Tibial nerve (tissue), 4 donors: ENCODE results near the gene ZCCHC2. TPM values are rescaled to one million over a fixed set of nuclear protein-coding genes. Genes with fewer than 3 reads are reported as not detected.

Source experiments
- DNase-seq, 2 donors: peaks; one replicate each; pipeline ENCODE4 v3.0.0-alpha.2; 2019; ENCODE audit warnings: low spot score in 2 of 2
- H3K27ac ChIP-seq, 4 donors: fragments of 200-600 bp; sonication (generic) in 3 of 4; one replicate each; pipeline ENCODE4 v1.5.1; 2017 to 2019; ENCODE audit warnings: mild to moderate bottlenecking in 1 of 4
- H3K27me3 ChIP-seq, 2 donors: fragments of 200-600 bp; sonication (generic) in 1 of 2; one replicate each; pipeline versions ENCODE4 v1.5.1 to v1.6.0; 2017 to 2019
- H3K36me3 ChIP-seq, 3 donors: fragments of 200-600 bp; sonication (generic); one replicate each; pipeline ENCODE4 v1.5.1; 2018 to 2019
- H3K4me1 ChIP-seq, 4 donors: fragments of 200-600 bp; sonication (generic) in 3 of 4; one replicate each; pipeline ENCODE4 v1.5.1; 2017 to 2019
- H3K4me3 ChIP-seq, 4 donors: fragments of 200-600 bp; sonication (generic) in 3 of 4; one replicate each; pipeline ENCODE4 v1.5.1; 2017 to 2019; ENCODE audit warnings: mild to moderate bottlenecking in 1 of 4, moderate library complexity in 1 of 4
- H3K9me3 ChIP-seq, 4 donors: fragments of 200-600 bp; sonication (generic) in 3 of 4; one replicate each; pipeline ENCODE4 v1.5.1; 2017 to 2019
- EP300 ChIP-seq, 2 donors: sonication (generic); formaldehyde crosslinking; IDR thresholded peaks; one replicate each; pipeline ENCODE4 v1.6.1; 2017; ENCODE audit warnings: antibody characterized with exemption in 2 of 2, mild to moderate bottlenecking in 1 of 2
- POLR2A ChIP-seq, 2 donors: fragments of 450-650 bp; IDR thresholded peaks; one replicate each; pipeline ENCODE4 v1.6.1; 2017; ENCODE audit warnings: antibody characterized with exemption in 2 of 2, mild to moderate bottlenecking in 2 of 2, moderate library complexity in 2 of 2
- WGBS, 2 donors: methylation state at CpG; one replicate each; pipeline ENCODE4 v1.1.5; 2018; 5-methylcytosine and 5-hydroxymethylcytosine counted together
- total RNA-seq, 4 donors: library from RNA; depleted of rRNA; stranded (reverse); fragments of >200 nt; gene quantifications; one replicate each; pipeline ENCODE4 v1.1.0, GENCODE V29; 2016
- TF ChIP-seq, protein P1 (sequence below), 5 experiments: fragments of 200-600 bp in 3 of 5; fragments of 450-650 bp in 2 of 5; sonication (generic) in 3 of 5; IDR thresholded peaks; one replicate each; pipeline ENCODE4 v1.5.1; 2016 to 2019; ENCODE audit warnings: antibody characterized with exemption in 5 of 5, mild to moderate bottlenecking in 3 of 5, moderate library complexity in 2 of 5

ZCCHC2 gene
- total RNA-seq, 4 donors from 2014 or later: 32.4 to 49.4 (median 38.4) TPM

GRCh38 chr18:62610351-62610700 lies 87.5 kb downstream of the ZCCHC2 start:
- Histone ChIP-seq H3K4me1 (peaks cover 0 to 22% (median 0%) of the 10 kb centered on the region in 4 donors), H3K27ac (no peak overlapping the region), H3K27me3 (peaks cover 0 to 20% of the 10 kb centered on the region in 2 donors), H3K36me3 (no peaks in the 10 kb centered on the region), H3K9me3 (peaks cover 0 to 3% (median 0%) of the 10 kb centered on the region in 4 donors), H3K4me3 (no peak overlapping the region)
- no peak for DNase-seq
- 49 to 52% methylated on average over 3 of the region's 3 CpGs for WGBS, 2 donors
- TF ChIP-seq POLR2A (IDR thresholded peaks at IDR 0.05): no peak
- TF ChIP-seq EP300 (IDR thresholded peaks at IDR 0.05): no peak
- TF ChIP-seq, protein P1, sequence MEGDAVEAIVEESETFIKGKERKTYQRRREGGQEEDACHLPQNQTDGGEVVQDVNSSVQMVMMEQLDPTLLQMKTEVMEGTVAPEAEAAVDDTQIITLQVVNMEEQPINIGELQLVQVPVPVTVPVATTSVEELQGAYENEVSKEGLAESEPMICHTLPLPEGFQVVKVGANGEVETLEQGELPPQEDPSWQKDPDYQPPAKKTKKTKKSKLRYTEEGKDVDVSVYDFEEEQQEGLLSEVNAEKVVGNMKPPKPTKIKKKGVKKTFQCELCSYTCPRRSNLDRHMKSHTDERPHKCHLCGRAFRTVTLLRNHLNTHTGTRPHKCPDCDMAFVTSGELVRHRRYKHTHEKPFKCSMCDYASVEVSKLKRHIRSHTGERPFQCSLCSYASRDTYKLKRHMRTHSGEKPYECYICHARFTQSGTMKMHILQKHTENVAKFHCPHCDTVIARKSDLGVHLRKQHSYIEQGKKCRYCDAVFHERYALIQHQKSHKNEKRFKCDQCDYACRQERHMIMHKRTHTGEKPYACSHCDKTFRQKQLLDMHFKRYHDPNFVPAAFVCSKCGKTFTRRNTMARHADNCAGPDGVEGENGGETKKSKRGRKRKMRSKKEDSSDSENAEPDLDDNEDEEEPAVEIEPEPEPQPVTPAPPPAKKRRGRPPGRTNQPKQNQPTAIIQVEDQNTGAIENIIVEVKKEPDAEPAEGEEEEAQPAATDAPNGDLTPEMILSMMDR (IDR thresholded peaks at IDR 0.05): no peak

- Histone ChIP-seq H3K27me3 (peaks cover 0 to 20% of the 10 kb centered on the region in 2 donors), H3K27ac (no peak overlapping the region), H3K4me3 (peak overlapping the region in 1 of 4 donors; percentile 39)
Measured at GRCh38 chr18:62610701-62611411, 88.0 kb downstream of the ZCCHC2 start.

DNA sequence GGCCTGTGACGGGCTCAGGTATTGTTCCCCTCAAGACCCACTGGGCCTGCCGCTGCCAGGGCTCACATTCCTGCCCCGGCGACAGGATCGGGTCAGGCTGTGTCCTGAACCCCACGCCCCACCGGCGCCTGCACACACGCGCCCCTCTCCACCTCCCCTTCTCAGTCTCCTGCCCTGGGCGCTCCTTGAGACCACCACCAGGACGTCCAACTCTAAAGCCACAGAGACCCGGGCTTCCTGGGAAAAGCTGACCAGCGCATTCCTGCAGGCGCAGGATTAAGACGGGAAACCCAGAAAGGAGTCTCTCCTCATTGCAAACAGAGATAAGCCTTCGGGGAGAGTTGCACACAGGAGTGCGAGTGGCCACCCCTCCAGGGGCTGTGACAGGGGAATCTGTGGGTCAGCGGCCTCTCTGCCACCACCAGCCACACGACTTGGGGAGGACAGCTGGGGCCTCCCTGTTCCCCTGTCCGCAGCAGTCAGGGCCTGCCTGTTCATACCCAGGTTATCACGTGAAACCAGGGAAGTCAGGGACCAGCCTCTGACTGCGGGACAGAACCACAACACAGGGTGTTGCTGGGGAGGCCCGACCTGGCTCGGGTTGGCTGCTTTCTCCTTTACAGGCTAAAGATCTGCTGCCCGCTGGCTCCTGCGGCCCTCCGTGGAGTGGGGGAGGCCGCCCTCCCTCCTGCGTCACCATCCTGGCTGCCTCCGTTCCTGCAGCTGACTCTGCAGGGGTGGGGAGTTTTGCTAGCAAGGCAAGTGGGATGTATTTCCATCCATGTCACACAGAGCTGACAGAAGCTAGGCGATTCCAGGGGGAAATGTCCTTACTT lies 88.8 kb downstream of the ZCCHC2 start:
- Histone ChIP-seq H3K4me3 (peak overlapping the region in 1 of 4 donors; percentile 39), H3K4me1 (peaks cover 0 to 22% (median 0%) of the 10 kb centered on the region in 4 donors), H3K9me3 (peaks cover 0 to 3% (median 0%) of the 10 kb centered on the region in 4 donors), H3K27ac (no peak overlapping the region), H3K36me3 (no peaks in the 10 kb centered on the region), H3K27me3 (peaks cover 0 to 20% of the 10 kb centered on the region in 2 donors)
- TF ChIP-seq EP300 (IDR thresholded peaks at IDR 0.05) (no peak), POLR2A (IDR thresholded peaks at IDR 0.05) (no peak)
- TF ChIP-seq, protein P1 (IDR thresholded peaks at IDR 0.05): no peak
- whole genome bisulfite sequencing, 2 donors: 31 to 48% methylated on average over 26 to 29 of the region's 32 CpGs
- DNase-seq: no peak

More at GRCh38 chr18:62610701-62611411, 88.0 kb downstream of the ZCCHC2 start:
- H3K9me3 ChIP-seq: peaks cover 0 to 3% (median 0%) of the 10 kb centered on the region in 4 donors
- WGBS, 2 donors: 21 to 34% methylated on average over 24 of the region's 24 CpGs
- TF ChIP-seq POLR2A (IDR thresholded peaks at IDR 0.05) (no peak), EP300 (IDR thresholded peaks at IDR 0.05) (no peak)
- TF ChIP-seq, protein P1 (IDR thresholded peaks at IDR 0.05): no peak
- H3K36me3 ChIP-seq: no peaks in the 10 kb centered on the region
- DNase-seq: no peak
- H3K4me1 ChIP-seq: peaks cover 0 to 22% (median 0%) of the 10 kb centered on the region in 4 donors

DNA sequence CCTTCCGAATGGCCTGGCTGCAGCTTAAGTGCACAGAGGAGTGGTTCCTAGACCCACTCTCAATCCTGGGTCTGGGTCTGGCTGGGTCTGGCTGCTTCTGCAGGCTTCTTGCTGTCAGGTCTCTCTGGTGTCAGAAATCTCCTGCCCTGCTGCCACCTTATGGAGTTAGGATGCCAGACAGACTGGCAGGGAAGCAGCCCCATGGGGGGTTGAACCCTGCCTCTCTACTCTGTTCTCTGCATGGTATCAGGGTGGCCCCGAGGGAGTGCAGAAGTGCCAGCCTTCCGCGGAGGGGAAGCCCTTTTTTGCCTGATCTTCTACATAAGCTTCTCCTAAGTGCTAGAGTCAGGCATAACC lies 89.4 kb downstream of the ZCCHC2 start:
- Histone ChIP-seq H3K27me3 (peaks cover 0 to 20% of the 10 kb centered on the region in 2 donors), H3K9me3 (peaks cover 0 to 3% (median 0%) of the 10 kb centered on the region in 4 donors), H3K4me3 (peak overlapping the region in 1 of 4 donors; percentile 39), H3K36me3 (no peaks in the 10 kb centered on the region), H3K27ac (no peak overlapping the region), H3K4me1 (peaks cover 0 to 22% (median 0%) of the 10 kb centered on the region in 4 donors)
- 64 to 66% methylated on average over 4 of the region's 4 CpGs for WGBS, 2 donors
- no peak for DNase-seq
- no peak for TF ChIP-seq POLR2A (IDR thresholded peaks at IDR 0.05)
- TF ChIP-seq, protein P1 (IDR thresholded peaks at IDR 0.05): no peak
- no peak for TF ChIP-seq EP300 (IDR thresholded peaks at IDR 0.05)

DNA sequence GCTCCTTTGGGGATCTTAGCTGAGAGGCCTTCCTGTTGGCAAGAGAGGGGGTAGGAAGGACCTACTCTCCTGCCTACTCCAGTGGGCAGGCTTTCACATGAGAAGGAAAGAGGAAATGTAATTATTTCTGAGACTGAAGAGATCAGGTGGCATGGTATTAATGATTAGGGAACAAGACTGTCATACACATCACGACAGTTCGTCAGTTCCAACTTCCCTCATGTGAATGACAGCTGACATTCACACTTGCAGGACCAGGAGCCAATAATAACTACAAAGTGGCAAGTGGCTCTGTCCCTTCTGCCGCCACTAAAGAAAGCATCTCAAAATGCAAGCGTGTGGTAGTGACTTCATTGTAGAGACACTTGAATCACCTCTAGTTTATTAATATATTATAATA lies 90.0 kb downstream of the ZCCHC2 start:
- TF ChIP-seq, protein P1 (IDR thresholded peaks at IDR 0.05): no peak
- TF ChIP-seq EP300 (IDR thresholded peaks at IDR 0.05) (no peak), POLR2A (IDR thresholded peaks at IDR 0.05) (no peak)
- Histone ChIP-seq H3K36me3 (no peaks in the 10 kb centered on the region), H3K9me3 (no peaks in the 10 kb centered on the region), H3K4me3 (no peak overlapping the region), H3K27ac (no peak overlapping the region), H3K27me3 (peaks cover 0 to 20% of the 10 kb centered on the region in 2 donors), H3K4me1 (peaks cover 0 to 22% (median 0%) of the 10 kb centered on the region in 4 donors)
- 83 to 93% methylated on average over 4 of the region's 4 CpGs for WGBS, 2 donors
- DNase-seq: no peak
